ENCODE data around the gene BLOC1S1. TPM values are rescaled to one million over a fixed set of nuclear protein-coding genes. Genes with fewer than 3 reads are reported as not detected.

Gene BLOC1S1
- total RNA-seq, 1 experiment from 2014 or later: 85.5 TPM

DNA sequence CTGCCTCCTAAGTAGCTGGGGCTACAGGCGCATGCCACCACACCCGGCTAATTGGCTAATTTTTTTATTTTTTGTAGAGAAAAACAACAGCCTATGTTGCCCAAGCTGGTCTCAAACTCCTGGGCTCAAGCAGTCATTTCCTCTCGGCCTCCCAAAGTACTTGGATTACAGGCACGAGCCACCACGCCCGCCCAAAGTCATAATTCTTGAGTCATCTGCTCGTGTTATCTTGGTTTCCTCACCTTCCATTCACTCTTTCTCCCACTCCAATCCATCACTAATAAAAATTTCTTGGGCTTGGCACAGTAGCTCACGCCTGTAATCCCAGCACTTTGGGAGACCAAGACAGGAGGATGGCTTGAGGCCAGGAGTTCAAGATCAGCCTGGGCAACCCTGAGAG is 40.2 kb upstream of the BLOC1S1 start:
- intact Hi-C loops (cut with micrococcal nuclease): no loop called here
- H4K20me1 ChIP-seq (ENCODE audit: insufficient read depth): no peaks in the 10 kb centered on the region
- H3K9me3 ChIP-seq (ENCODE audit: control insufficient read depth in 1 of 2, insufficient read depth in 1 of 2, low read depth in 1 of 2, low read length in 2 of 2): no peaks in the 10 kb centered on the region
- H2AFZ ChIP-seq (ENCODE audit: low read depth, low read length, poor library complexity, severe bottlenecking): no peak overlapping the region
- ChIA-PET CTCF (no interaction called here), RAD21 (ENCODE audit: low non-redundant PET in 1 of 2, low total read pairs in 2 of 2, uncharacterized antibody in 2 of 2, unreplicated experiment in 2 of 2) (no interaction called here), POLR2A (no interaction called here)
- H3K9ac ChIP-seq (ENCODE audit: low read length): no peak overlapping the region
- no peaks in the 10 kb centered on the region for H3K36me3 ChIP-seq (ENCODE audit: control insufficient read depth in 1 of 2, insufficient read depth in 2 of 2, low read length in 2 of 2)
- BruUV-seq (replicated peaks): no TSS peak
- ATAC-seq (no peak), DNase-seq (ENCODE audit: low read depth, low spot score) (no peak)
- H3K79me2 ChIP-seq (ENCODE audit: insufficient read depth, low read length): no peaks in the 10 kb centered on the region
- TF ChIP-seq SRF (IDR thresholded peaks at IDR 0.05; ENCODE audit: low read depth) (no peak), SP1 (IDR thresholded peaks at IDR 0.05; ENCODE audit: low read depth) (no peak), CTCF (IDR thresholded peaks at IDR 0.05 in 2 of 3, conservative IDR thresholded peaks at IDR 0.05 in 1 of 3; ENCODE audit: borderline replicate concordance in 1 of 3, insufficient read depth in 1 of 3, low read depth in 2 of 3, low read length in 2 of 3) (no peak), FOSL1 (IDR thresholded peaks at IDR 0.05; ENCODE audit: low read depth) (no peak), CEBPB (IDR thresholded peaks at IDR 0.05; ENCODE audit: low read depth) (no peak), POLR2AphosphoS5 (IDR thresholded peaks at IDR 0.05; ENCODE audit: low read depth, low read length) (no peak), EZH2phosphoT487 (IDR thresholded peaks at IDR 0.05; ENCODE audit: borderline replicate concordance) (no peak), CBX3 (IDR thresholded peaks at IDR 0.05; ENCODE audit: low read depth) (no peak), ZFX (IDR thresholded peaks at IDR 0.05) (no peak), ELF1 (IDR thresholded peaks at IDR 0.05; ENCODE audit: borderline replicate concordance, low read depth) (no peak), TCF7L2 (IDR thresholded peaks at IDR 0.05; ENCODE audit: borderline replicate concordance, extremely low read depth, insufficient read depth, insufficient read length) (no peak), SIN3A (IDR thresholded peaks at IDR 0.05; ENCODE audit: low read depth) (no peak)
- TF ChIP-seq, protein P1, sequence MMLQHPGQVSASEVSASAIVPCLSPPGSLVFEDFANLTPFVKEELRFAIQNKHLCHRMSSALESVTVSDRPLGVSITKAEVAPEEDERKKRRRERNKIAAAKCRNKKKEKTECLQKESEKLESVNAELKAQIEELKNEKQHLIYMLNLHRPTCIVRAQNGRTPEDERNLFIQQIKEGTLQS (IDR thresholded peaks at IDR 0.05): no peak
- H3K4me1 ChIP-seq (ENCODE audit: control insufficient read depth in 1 of 2, insufficient read depth in 2 of 2, low read length in 2 of 2): peaks cover 1 to 13% of the 10 kb centered on the region in 2 experiments
- 0 out of 2 replicates have a peak overlapping the region, but pooled peaks have one; percentile 10 for H3K4me2 ChIP-seq (ENCODE audit: low read length)
- H3K27ac ChIP-seq (ENCODE audit: low read depth, low read length): no peak overlapping the region
- no peak overlapping the region for H3K4me3 ChIP-seq (replicated peaks in 1 of 2; ENCODE audit: low read depth in 1 of 2, low read length in 2 of 2)
- no peaks in the 10 kb centered on the region for H3K27me3 ChIP-seq (ENCODE audit: insufficient read depth, low read length)
- H3K9me2 ChIP-seq (ENCODE audit: insufficient read depth): 0 out of 2 replicates have a peak, but pooled peaks cover 3% of the 10 kb centered on the region
